ENCODE data around the gene FAM43A. TPM values are rescaled to one million over a fixed set of nuclear protein-coding genes. Genes with fewer than 3 reads are reported as not detected.

The FAM43A gene
- total and polyA plus RNA-seq, 5 donors from 2014 or later: 4.8 to 9.4 (median 6.5) TPM

GRCh38 chr3:194680888-194681615 is 4.6 kb upstream of the FAM43A start:
- Mint-ChIP-seq H3K4me3 (peak overlapping the region in 2 of 4 donors; percentile 33 to 63), H3K27ac (peak overlapping the region in 1 of 3 donors; percentile 46), H3K4me1 (peaks cover 7 to 27% (median 20%) of the 10 kb centered on the region in 4 donors), H3K36me3 (no peaks in the 10 kb centered on the region), H3K27me3 (peaks cover 12% of the 10 kb centered on the region), H3K9me3 (no peaks in the 10 kb centered on the region)
- no peak for ATAC-seq (ENCODE audit: low read depth in 2 of 2)
- no peaks in the 10 kb centered on the region for H3K36me3 ChIP-seq (ENCODE audit: control insufficient read depth, insufficient read depth, low read length)
- no peak overlapping the region for H3K27ac ChIP-seq (ENCODE audit: insufficient read depth, low read length, poor library complexity, severe bottlenecking)
- DNase-seq: no peak
- no peaks in the 10 kb centered on the region for H3K9me3 ChIP-seq (ENCODE audit: control insufficient read depth in 2 of 2, low read length in 2 of 2)
- H3K4me1 ChIP-seq (ENCODE audit: control insufficient read depth, insufficient read depth, low read length, poor library complexity, severe bottlenecking): peaks cover 21% of the 10 kb centered on the region
- H3K4me3 ChIP-seq (ENCODE audit: low read depth, low read length): no peak overlapping the region
- peaks cover 4% of the 10 kb centered on the region for H3K27me3 ChIP-seq (ENCODE audit: control insufficient read depth, insufficient read depth, low read length)

GRCh38 chr3:194682189-194682693 is 3.4 kb upstream of the FAM43A start:
- Mint-ChIP-seq H3K4me1 (peaks cover 7 to 33% (median 21%) of the 10 kb centered on the region in 4 donors), H3K36me3 (no peaks in the 10 kb centered on the region), H3K27me3 (peaks cover 16% of the 10 kb centered on the region), H3K9me3 (no peaks in the 10 kb centered on the region), H3K4me3 (peak overlapping the region in 1 of 4 donors; percentile 76), H3K27ac (peak overlapping the region in 1 of 3 donors; percentile 78)
- Histone ChIP-seq H3K27ac (ENCODE audit: insufficient read depth, low read length, poor library complexity, severe bottlenecking) (no peak overlapping the region), H3K4me3 (ENCODE audit: low read depth, low read length) (no peak overlapping the region), H3K4me1 (ENCODE audit: control insufficient read depth, insufficient read depth, low read length, poor library complexity, severe bottlenecking) (peaks cover 33% of the 10 kb centered on the region), H3K36me3 (ENCODE audit: control insufficient read depth, insufficient read depth, low read length) (no peaks in the 10 kb centered on the region), H3K27me3 (ENCODE audit: control insufficient read depth, insufficient read depth, low read length) (peaks cover 4% of the 10 kb centered on the region), H3K9me3 (ENCODE audit: control insufficient read depth in 2 of 2, low read length in 2 of 2) (no peaks in the 10 kb centered on the region)
- no peak for ATAC-seq (ENCODE audit: low read depth in 2 of 2)
- DNase-seq: no peak

DNA sequence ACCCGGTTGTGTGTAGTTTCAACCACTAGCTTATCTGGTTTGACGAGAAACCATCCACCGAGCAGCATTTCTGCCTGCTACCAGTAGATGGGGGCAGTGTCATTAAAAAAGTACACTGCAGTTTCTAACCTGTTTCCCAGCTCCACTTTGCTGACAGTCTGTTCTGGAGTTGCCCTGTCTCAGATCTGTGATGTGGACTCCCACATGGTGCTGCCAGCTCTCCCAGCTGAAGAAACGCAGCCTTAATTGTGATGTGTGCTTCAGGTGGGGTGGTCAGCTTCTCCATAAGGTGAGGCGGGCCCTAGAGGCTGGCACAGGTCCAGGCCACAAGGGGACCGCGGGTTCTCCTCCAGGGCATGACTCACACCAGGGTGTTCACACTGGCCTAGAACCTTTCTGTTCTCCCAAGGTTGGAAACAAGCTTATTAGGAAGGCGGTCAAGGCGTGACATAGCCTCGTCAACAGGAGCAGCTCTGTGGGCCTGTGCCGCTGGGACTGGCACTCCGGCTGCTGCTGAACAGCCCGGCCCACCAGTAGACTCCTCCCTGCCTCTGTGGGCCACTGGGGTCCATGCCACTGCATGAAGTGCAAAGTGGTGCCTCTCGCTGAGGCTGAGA is 2.9 kb upstream of the FAM43A start:
- peak; percentile 70 to 76 for ATAC-seq (ENCODE audit: low read depth in 2 of 2)
- Mint-ChIP-seq H3K27me3 (peaks cover 12% of the 10 kb centered on the region), H3K4me3 (peak overlapping the region in 2 of 4 donors; percentile 38 to 76), H3K27ac (peak overlapping the region in 1 of 3 donors; percentile 78), H3K4me1 (peaks cover 7 to 33% (median 22%) of the 10 kb centered on the region in 4 donors), H3K36me3 (no peaks in the 10 kb centered on the region), H3K9me3 (no peaks in the 10 kb centered on the region)
- H3K4me1 ChIP-seq (ENCODE audit: control insufficient read depth, insufficient read depth, low read length, poor library complexity, severe bottlenecking): peaks cover 37% of the 10 kb centered on the region
- H3K27me3 ChIP-seq (ENCODE audit: control insufficient read depth, insufficient read depth, low read length): peaks cover 4% of the 10 kb centered on the region
- peak; percentile 47 to 87 (median 75) for DNase-seq
- no peaks in the 10 kb centered on the region for H3K36me3 ChIP-seq (ENCODE audit: control insufficient read depth, insufficient read depth, low read length)
- H3K27ac ChIP-seq (ENCODE audit: insufficient read depth, low read length, poor library complexity, severe bottlenecking): no peak overlapping the region
- H3K9me3 ChIP-seq (ENCODE audit: control insufficient read depth in 2 of 2, low read length in 2 of 2): no peaks in the 10 kb centered on the region
- no peak overlapping the region for H3K4me3 ChIP-seq (ENCODE audit: low read depth, low read length)

DNA sequence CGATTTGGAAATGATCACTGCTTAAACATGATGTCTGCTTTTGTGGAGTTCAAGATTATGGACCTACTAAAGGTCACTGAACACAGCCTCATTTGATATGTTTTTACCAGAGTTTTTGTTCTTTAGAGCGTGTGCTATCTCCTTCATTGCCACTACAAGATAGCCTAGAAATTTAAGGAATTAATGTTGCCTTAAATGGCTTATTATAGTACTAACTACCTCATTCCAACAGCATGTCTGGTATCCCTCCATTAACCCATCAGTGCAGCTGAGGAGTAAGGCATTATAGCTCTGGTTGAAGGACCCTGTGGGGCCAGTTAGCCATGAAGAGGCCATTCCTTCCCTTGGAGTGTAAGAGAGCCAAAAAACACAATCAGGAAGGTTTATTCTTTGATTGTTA is 2.3 kb upstream of the FAM43A start:
- Mint-ChIP-seq H3K36me3 (no peaks in the 10 kb centered on the region), H3K27ac (peak overlapping the region in 1 of 3 donors; percentile 16), H3K27me3 (peaks cover 12% of the 10 kb centered on the region), H3K4me1 (peaks cover 7 to 35% (median 23%) of the 10 kb centered on the region in 4 donors), H3K9me3 (no peaks in the 10 kb centered on the region), H3K4me3 (peak overlapping the region in 2 of 4 donors; percentile 38 to 52)
- Histone ChIP-seq H3K4me1 (ENCODE audit: control insufficient read depth, insufficient read depth, low read length, poor library complexity, severe bottlenecking) (peaks cover 43% of the 10 kb centered on the region), H3K36me3 (ENCODE audit: control insufficient read depth, insufficient read depth, low read length) (no peaks in the 10 kb centered on the region), H3K27me3 (ENCODE audit: control insufficient read depth, insufficient read depth, low read length) (peaks cover 4% of the 10 kb centered on the region), H3K9me3 (ENCODE audit: control insufficient read depth in 2 of 2, low read length in 2 of 2) (no peaks in the 10 kb centered on the region), H3K4me3 (ENCODE audit: low read depth, low read length) (no peak overlapping the region), H3K27ac (ENCODE audit: insufficient read depth, low read length, poor library complexity, severe bottlenecking) (no peak overlapping the region)
- DNase-seq (no peak), ATAC-seq (ENCODE audit: low read depth in 2 of 2) (no peak)

DNA sequence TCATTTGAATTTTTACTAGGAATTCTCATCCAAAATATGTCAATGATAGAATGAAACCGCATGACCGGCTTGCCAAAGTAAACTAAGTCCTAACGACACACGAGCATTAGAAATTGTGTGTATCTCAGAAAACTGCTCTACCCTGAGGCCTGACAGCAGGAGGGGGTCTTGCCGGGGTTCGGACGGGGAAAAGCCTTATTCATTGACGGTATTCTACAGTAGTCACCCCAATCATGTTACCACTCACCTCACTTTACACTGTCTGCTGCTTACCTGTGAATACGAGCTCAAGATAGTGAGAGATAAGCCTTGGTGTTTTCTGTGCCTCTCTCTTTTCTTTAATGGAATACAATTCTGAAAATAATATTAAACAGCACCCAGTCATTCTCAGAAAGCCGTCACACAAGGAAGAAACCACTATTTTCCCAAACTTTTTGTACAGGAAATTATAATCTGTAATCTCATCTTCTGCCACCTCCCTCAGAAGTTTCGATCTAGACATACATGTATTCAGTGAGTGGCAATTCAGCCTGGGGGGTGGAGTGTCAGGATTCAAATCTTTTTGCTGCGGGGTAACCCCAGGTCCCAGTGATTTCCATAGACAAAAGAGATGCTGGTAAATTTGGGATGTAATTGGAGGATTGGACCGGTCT is 492 bp upstream of the FAM43A start:
- peak overlapping the region in 2 of 3 donors; percentile 31 to 56 for H3K27ac Mint-ChIP-seq
- Histone ChIP-seq H3K27me3 (ENCODE audit: control insufficient read depth, insufficient read depth, low read length) (peaks cover 4% of the 10 kb centered on the region), H3K36me3 (ENCODE audit: control insufficient read depth, insufficient read depth, low read length) (no peaks in the 10 kb centered on the region), H3K4me1 (ENCODE audit: control insufficient read depth, insufficient read depth, low read length, poor library complexity, severe bottlenecking) (peaks cover 52% of the 10 kb centered on the region), H3K27ac (ENCODE audit: insufficient read depth, low read length, poor library complexity, severe bottlenecking) (peak overlapping the region; percentile 49), H3K9me3 (ENCODE audit: control insufficient read depth in 2 of 2, low read length in 2 of 2) (no peaks in the 10 kb centered on the region), H3K4me3 (ENCODE audit: low read depth, low read length) (peak overlapping the region; percentile 73)
- H3K4me3 Mint-ChIP-seq: peak overlapping the region; percentile 91 to 95 (median 92)
- H3K36me3 Mint-ChIP-seq: no peaks in the 10 kb centered on the region
- peaks cover 18% of the 10 kb centered on the region for H3K27me3 Mint-ChIP-seq
- ATAC-seq (ENCODE audit: low read depth in 2 of 2): peak in 1 of 2 donors; percentile 5
- H3K9me3 Mint-ChIP-seq: no peaks in the 10 kb centered on the region
- DNase-seq: no peak
- H3K4me1 Mint-ChIP-seq: peaks cover 12 to 50% (median 33%) of the 10 kb centered on the region in 4 donors

GRCh38 chr3:194686414-194686815 is 732 bp downstream of the FAM43A start:
- H3K4me3 ChIP-seq (ENCODE audit: low read depth, low read length): peak overlapping the region; percentile 78
- peaks cover 4% of the 10 kb centered on the region for H3K27me3 ChIP-seq (ENCODE audit: control insufficient read depth, insufficient read depth, low read length)
- Mint-ChIP-seq H3K4me1 (peaks cover 12 to 50% (median 35%) of the 10 kb centered on the region in 4 donors), H3K36me3 (no peaks in the 10 kb centered on the region), H3K9me3 (no peaks in the 10 kb centered on the region), H3K27me3 (peaks cover 14% of the 10 kb centered on the region), H3K4me3 (peak overlapping the region; percentile 91 to 98 (median 92)), H3K27ac (peak overlapping the region in 1 of 3 donors; percentile 84)
- no peaks in the 10 kb centered on the region for H3K36me3 ChIP-seq (ENCODE audit: control insufficient read depth, insufficient read depth, low read length)
- DNase-seq: peak in 2 of 3 donors; percentile 16 to 39
- H3K4me1 ChIP-seq (ENCODE audit: control insufficient read depth, insufficient read depth, low read length, poor library complexity, severe bottlenecking): peaks cover 52% of the 10 kb centered on the region
- H3K9me3 ChIP-seq (ENCODE audit: control insufficient read depth in 2 of 2, low read length in 2 of 2): no peaks in the 10 kb centered on the region
- H3K27ac ChIP-seq (ENCODE audit: insufficient read depth, low read length, poor library complexity, severe bottlenecking): no peak overlapping the region
- ATAC-seq (ENCODE audit: low read depth in 2 of 2): no peak

DNA sequence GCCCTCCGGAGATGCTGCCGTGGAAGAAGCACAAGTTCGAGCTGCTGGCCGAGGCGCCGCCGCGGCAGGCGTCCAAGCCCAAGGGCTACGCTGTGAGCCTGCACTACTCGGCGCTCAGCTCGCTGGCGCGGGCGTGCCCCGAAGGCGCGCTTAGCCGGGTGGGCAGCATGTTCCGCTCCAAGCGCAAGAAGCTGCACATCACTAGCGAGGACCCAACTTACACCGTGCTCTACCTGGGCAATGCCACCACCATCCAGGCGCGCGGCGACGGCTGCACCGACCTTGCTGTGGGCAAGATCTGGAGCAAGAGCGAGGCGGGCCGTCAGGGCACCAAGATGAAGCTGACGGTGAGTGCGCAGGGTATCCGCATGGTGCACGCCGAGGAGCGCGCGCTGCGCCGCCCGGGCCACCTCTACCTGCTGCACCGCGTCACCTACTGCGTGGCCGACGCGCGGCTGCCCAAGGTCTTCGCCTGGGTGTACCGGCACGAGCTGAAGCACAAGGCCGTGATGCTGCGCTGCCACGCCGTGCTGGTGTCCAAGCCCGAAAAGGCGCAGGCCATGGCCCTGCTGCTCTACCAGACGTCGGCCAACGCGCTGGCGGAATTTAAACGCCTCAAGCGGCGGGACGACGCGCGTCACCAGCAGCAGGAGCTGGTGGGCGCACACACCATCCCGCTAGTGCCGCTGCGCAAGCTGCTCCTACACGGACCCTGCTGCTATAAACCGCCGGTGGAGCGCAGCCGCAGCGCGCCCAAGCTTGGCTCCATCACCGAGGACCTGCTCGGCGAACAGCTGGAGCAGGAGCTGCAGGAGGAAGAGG is 1.3 kb downstream of the FAM43A start:
- H3K4me1 Mint-ChIP-seq: peaks cover 12 to 50% (median 35%) of the 10 kb centered on the region in 4 donors
- ATAC-seq (ENCODE audit: low read depth in 2 of 2) (peak in 1 of 2 donors; percentile 9), DNase-seq (peak; percentile 6 to 64 (median 43))
- peak overlapping the region; percentile 51 for H3K4me3 ChIP-seq (ENCODE audit: low read depth, low read length)
- peak overlapping the region; percentile 91 to 94 (median 92) for H3K4me3 Mint-ChIP-seq
- no peaks in the 10 kb centered on the region for H3K36me3 Mint-ChIP-seq
- peak overlapping the region in 2 of 3 donors; percentile 38 to 74 for H3K27ac Mint-ChIP-seq
- H3K9me3 ChIP-seq (ENCODE audit: control insufficient read depth in 2 of 2, low read length in 2 of 2): no peaks in the 10 kb centered on the region
- peaks cover 4% of the 10 kb centered on the region for H3K27me3 ChIP-seq (ENCODE audit: control insufficient read depth, insufficient read depth, low read length)
- no peaks in the 10 kb centered on the region for H3K36me3 ChIP-seq (ENCODE audit: control insufficient read depth, insufficient read depth, low read length)
- H3K27me3 Mint-ChIP-seq: peaks cover 14% of the 10 kb centered on the region
- H3K27ac ChIP-seq (ENCODE audit: insufficient read depth, low read length, poor library complexity, severe bottlenecking): no peak overlapping the region
- no peaks in the 10 kb centered on the region for H3K9me3 Mint-ChIP-seq
- H3K4me1 ChIP-seq (ENCODE audit: control insufficient read depth, insufficient read depth, low read length, poor library complexity, severe bottlenecking): peaks cover 52% of the 10 kb centered on the region

All from CD4-positive, CD25-positive, alpha-beta regulatory T cell (primary cell).